SW 1271 (cell line): ENCODE data around the gene EXOC1L.
"Not testable (repeated sequence)": the region's sequence is repeated elsewhere in the genome, so short reads cannot be mapped to it uniquely, and the experiment has no call there.

Experiments
- DNase-seq, 2 experiments: peaks; one replicate each; lab custom pipeline; 2025; lab: John Stamatoyannopoulos, UW

EXOC1L gene

GRCh38 chr4:55838952-55839351 is 19.4 kb downstream of the EXOC1L start:
- no peak for DNase-seq

DNA sequence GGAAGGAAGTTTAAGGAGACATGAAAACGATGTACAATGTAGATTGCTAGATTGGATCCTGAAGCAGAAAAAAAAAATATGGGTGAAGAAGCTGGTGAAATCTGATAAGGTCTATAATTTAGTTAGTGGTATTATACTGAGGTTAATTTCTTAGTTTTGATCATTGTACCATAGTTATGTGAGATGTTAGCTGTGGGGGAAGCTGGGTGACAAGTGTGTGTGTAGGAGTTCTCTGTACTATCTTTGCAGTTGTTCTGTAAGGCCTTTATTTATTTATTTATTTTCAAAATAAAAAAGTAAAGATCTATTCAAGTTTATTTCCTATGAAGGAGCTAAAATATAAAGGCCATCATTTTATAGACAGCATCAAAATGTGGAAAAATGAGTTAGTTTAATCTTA is 21.4 kb downstream of the EXOC1L start:
- no peak for DNase-seq

DNA sequence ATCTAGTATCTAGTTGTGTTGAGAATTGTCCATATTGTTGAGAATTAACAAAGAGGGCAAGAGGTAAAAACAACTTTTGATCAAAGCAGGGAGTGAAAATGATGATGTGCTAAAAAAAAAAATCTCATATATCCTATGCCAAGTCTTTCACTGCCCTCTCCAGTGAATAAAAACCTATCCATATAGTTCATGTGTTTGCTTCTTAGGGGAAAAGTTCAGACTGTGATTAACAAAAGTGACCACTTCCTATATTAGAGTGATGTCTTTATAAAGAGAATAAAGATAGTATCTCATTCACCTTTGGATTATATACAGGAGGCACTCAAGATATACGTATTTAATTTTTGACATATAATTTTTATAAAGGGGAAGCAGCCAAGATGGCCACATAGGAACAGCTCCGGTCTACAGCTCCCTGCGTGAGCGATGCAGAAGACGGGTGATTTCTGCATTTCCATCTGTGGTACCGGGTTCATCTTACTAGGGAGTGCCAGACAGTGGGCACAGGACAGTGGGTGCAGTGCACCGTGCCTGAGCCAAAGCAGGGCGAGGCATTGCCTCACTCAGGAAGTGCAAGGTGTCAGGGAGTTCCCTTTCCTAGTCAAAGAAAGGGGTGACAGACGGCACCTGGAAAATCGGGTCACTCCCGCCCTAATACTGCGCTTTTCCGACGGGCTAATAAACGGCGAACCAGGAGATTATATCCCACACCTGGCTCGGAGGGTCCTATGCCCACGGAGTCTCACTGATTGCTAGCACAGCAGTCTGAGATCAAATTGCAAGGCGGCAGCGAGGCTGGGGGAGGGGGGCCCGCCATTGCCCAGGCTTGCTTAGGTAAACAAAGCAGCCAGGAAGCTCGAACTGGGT is 22.0 kb downstream of the EXOC1L start:
- DNase-seq, result not testable (repeated sequence)

DNA sequence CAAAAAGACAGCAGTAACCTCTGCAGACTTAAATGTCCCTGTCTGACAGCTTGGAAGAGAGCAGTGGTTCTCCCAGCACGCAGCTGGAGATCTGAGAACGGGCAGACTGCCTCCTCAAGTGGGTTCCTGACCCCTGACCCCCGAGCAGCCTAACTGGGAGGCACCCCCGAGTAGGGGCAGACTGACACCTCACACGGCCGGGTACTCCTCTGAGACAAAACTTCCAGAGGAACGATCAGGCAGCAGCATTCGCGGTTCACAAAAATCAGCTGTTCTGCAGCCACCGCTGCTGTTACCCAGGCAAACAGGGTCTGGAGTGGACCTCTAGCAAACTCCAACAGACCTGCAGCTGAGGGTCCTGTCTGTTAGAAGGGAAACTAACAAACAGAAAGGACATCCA is 22.7 kb downstream of the EXOC1L start:
- DNase-seq, result not testable (repeated sequence)

- DNase-seq, result no peak
Measured at GRCh38 chr4:55849724-55850123, 30.1 kb downstream of the EXOC1L start.

GRCh38 chr4:55851885-55852284 is 32.3 kb downstream of the EXOC1L start:
- no peak for DNase-seq

GRCh38 chr4:55853484-55854046 is 34.0 kb downstream of the EXOC1L start, which contains the start of gene EXOC1:
Gene EXOC1 (plus strand): TSS chr4:55853648. CDS start chr4:55858324, 4,676 bp downstream.
- DNase-seq, result peak; percentile 78 to 92

DNA sequence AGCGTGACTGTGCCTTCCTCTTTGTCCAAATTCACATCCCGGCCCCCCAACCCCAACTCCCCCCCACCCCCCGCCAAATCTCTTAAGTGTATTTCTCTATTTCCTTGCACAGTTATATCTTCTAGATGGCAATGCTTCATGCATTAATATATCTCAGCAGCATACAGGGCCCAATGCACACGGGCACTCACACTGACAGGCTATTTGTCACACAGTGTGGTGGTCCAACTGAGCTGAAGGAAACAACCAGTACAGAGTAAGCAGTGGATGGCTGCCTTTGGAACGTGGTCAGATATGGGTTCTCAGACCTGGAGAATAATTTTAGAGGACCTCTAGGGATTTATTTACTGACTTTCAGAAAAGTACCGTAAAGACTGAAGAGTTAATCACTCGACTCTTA is 34.5 kb downstream of the EXOC1L start:
- no peak for DNase-seq

- no peak for DNase-seq
Measured at GRCh38 chr4:55857586-55857985, 38.0 kb downstream of the EXOC1L start.

DNA sequence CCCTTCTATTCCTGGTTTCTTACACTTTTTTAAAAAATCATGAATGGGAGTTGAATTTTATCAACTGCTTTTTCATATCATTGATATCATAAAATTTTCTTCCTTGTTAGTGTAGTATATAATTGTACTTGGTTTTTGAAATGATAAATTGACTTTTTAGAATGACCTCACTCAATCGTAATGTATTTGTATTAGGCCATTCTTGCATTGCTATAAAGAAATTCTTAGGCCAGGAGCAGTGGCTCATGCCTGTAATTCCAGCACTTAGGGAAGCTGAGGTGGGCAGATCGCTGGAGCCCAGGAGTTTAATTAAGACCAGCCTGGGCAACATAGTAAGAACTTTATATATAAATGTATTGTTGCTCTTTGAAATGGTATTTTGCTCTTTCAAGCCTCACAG is 40.1 kb downstream of the EXOC1L start:
- DNase-seq, result no peak

DNA sequence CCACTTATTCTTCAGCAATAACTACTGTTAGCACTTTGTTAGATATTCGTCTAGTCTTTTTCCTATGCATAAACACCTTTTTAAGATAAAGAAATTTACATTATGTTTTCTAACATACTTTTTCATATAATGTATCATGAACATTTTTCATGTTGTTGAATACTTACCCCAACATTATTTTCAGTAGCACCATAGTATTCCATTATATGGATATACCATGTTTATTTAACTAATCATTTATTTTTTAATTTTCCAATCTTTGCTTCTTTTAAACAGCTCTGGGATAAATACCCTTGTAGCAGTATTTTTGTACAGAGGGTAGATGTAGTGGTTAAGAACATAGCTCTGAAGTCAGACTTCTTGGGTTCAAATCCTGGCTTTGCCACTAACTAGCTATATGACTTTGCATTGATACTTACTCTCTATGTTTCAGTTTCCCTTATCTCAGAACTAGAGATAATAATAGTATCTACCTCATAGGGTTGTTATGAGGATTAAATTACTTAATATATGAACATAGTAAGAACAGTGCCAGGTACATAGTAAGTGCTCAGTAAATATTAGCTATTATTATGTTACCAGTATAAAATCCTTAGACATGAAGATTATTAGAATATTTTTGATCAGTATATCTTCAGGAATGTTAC is 45.1 kb downstream of the EXOC1L start:
- no peak for DNase-seq

DNA sequence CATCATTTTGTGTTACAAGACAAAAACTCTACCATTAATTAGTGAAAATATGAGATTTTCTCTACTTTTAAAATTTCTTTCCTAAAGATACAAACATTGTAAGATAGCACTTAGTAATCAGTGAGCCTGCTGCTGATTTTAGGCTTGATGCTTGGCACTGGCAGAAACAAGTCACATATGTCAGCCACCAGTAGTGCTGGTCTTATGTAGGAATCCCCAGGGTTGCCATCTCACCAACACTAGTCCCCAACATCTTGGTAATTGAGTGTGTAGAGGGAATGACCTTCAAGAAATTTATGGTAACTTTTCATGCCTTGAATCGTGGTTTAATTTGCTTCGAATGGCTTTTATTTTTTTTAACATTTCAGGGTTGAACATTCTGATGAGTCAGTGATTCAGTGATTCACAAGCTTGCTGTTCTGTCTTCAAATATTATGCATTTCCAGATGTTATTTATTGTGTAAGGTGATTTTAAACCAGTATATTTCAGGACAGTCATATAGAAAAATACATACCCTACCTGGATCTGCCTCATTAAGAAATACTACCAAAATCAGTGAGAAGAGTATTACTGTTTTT is 45.7 kb downstream of the EXOC1L start:
- no peak for DNase-seq

DNA sequence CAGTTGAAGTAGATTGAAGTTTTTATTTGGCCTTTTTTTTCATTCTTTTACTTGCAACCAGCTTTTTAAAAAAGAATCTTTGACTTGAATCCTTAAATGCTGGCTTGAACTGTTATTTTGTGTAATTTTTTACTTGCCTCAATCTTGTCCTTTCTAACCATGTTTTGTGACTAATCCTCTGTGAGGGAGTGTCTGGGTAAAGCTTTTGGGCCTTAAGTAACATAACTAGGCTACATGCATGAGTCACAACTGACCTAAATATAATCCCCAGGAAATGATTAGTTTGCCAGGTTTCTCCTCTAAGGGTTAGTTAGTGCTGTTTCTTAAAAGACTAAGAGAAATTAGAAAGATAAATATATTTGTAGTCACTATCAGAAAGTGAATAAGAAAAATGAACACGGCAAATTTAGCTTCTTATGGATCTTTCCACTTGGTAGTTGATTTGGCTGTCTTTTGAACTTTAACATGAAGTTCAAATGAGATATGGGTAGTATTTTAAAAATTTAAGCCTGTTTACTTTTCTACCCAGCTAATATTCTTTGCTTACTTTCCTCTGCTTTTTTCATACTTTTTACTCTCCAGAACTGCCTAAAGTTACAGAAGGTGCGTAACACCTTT is 46.8 kb downstream of the EXOC1L start:
- peak; percentile 24 to 78 for DNase-seq

- peak in 1 of 2 experiments; percentile 47 for DNase-seq
Measured at GRCh38 chr4:55866973-55867574, 47.5 kb downstream of the EXOC1L start.

GRCh38 chr4:55868581-55869090 is 49.0 kb downstream of the EXOC1L start:
- DNase-seq, result no peak

- no peak for DNase-seq
Measured at GRCh38 chr4:55871299-55871800, 51.8 kb downstream of the EXOC1L start.

DNA sequence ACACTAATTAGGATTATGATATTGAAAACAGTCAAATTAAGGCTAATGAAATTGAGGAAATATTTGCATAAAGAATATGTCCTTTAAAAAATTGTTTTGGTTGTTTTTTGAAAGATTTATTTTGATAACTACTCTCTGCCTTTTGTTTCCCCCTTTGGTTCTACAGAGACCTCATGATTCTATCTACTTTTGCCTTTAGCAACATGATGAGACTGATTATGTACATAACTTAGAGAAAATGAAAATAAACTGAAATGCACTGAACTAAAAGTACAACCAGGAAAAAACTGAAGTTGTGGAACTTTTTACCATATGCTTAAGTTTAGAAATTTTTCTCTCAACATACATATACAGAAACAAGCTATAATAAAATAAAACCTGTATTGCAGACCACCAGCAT is 55.2 kb downstream of the EXOC1L start:
- DNase-seq, result no peak

GRCh38 chr4:55876387-55876786 is 56.8 kb downstream of the EXOC1L start:
- DNase-seq, result no peak

GRCh38 chr4:55879224-55879623 is 59.6 kb downstream of the EXOC1L start:
- DNase-seq, result no peak

GRCh38 chr4:55880652-55881280 is 61.2 kb downstream of the EXOC1L start:
- DNase-seq, result no peak
